DOHH2 (cell line): ENCODE measurements around the gene LRRC4C.

Experiments
- H3F3A ChIP-seq: fragments of 200-600 bp; sonication (generic), shearing (Covaris generic); 2 replicates; pipeline ENCODE4 v1.6.0; 2016; ENCODE audit warnings: antibody characterized with exemption, mild to moderate bottlenecking; ENCODE audit not compliant: control insufficient read depth, insufficient read depth
- H3K27ac ChIP-seq: fragments of 200-600 bp; sonication (generic); 2 replicates; pipeline ENCODE4 v1.5.1; 2014; ENCODE audit warnings: low read depth, mild to moderate bottlenecking, low read length, moderate library complexity
- H3K27me3 ChIP-seq: fragments of 200-600 bp; sonication (generic); 2 replicates; pipeline ENCODE4 v1.6.1; 2014; ENCODE audit warnings: mild to moderate bottlenecking, low read length, mixed read lengths; ENCODE audit not compliant: control insufficient read depth
- H3K36me3 ChIP-seq: fragments of 200-600 bp; sonication (generic); 2 replicates; pipeline ENCODE4 v1.6.1; 2014; ENCODE audit warnings: mild to moderate bottlenecking, low read length, moderate library complexity, mixed read lengths; ENCODE audit not compliant: control insufficient read depth
- H3K4me1 ChIP-seq: fragments of 200-600 bp; sonication (generic); 2 replicates; pipeline ENCODE4 v1.6.1; 2014; ENCODE audit warnings: mild to moderate bottlenecking, low read length, mixed read lengths; ENCODE audit not compliant: control insufficient read depth
- H3K4me2 ChIP-seq: fragments of 200-600 bp; sonication (generic); 2 replicates; pipeline ENCODE4 v1.6.0; 2014; ENCODE audit warnings: mild to moderate bottlenecking, low read length, moderate library complexity
- H3K4me3 ChIP-seq: fragments of 200-600 bp; sonication (generic); 2 replicates; pipeline ENCODE4 v1.5.1; 2014; ENCODE audit warnings: mild to moderate bottlenecking, low read length, mixed read lengths
- H3K79me2 ChIP-seq: fragments of 200-600 bp; sonication (generic); 2 replicates; pipeline ENCODE4 v1.6.1; 2014; ENCODE audit warnings: mild to moderate bottlenecking, low read length, mixed read lengths; ENCODE audit not compliant: control insufficient read depth
- H3K9me2 ChIP-seq: fragments of 200-600 bp; sonication (generic); replicated peaks from 2 replicates; pipeline ENCODE4 v1.6.1; 2014; ENCODE audit warnings: mild to moderate bottlenecking, low read length, mixed read lengths; ENCODE audit not compliant: control insufficient read depth
- H3K9me3 ChIP-seq: fragments of 200-600 bp; sonication (generic); 2 replicates; pipeline ENCODE4 v1.6.1; 2014; ENCODE audit warnings: antibody characterized with exemption, low read length, mixed read lengths; ENCODE audit not compliant: control insufficient read depth, insufficient read depth
- H4K20me1 ChIP-seq: fragments of 200-600 bp; sonication (generic); 2 replicates; pipeline ENCODE4 v1.6.0; 2014; ENCODE audit warnings: low read depth, mild to moderate bottlenecking, antibody characterized with exemption, low read length, moderate library complexity; ENCODE audit not compliant: control insufficient read depth, insufficient read depth
- CTCF ChIP-seq: fragments of 200-600 bp; sonication (generic); IDR thresholded peaks from one replicate; pipeline ENCODE4 v1.5.1; 2014; ENCODE audit warnings: antibody characterized with exemption, mild to moderate bottlenecking, low read depth, low read length; ENCODE audit not compliant: poor library complexity, severe bottlenecking
- EZH2phosphoT487 ChIP-seq: fragments of 200-600 bp; sonication (generic); IDR thresholded peaks from 2 replicates; pipeline ENCODE4 v1.6.1; 2017; ENCODE audit warnings: borderline replicate concordance, mild to moderate bottlenecking, antibody characterized with exemption, low read length, moderate library complexity, mixed read lengths

The LRRC4C gene

GRCh38 chr11:40491341-40491740 is 968.1 kb downstream of the LRRC4C start:
- Histone ChIP-seq H3K36me3 (no peaks in the 10 kb centered on the region), H3K27me3 (no peaks in the 10 kb centered on the region), H3K27ac (no peak overlapping the region), H3K9me3 (no peaks in the 10 kb centered on the region), H4K20me1 (no peaks in the 10 kb centered on the region), H3K4me1 (no peaks in the 10 kb centered on the region), H3K9me2 (no peaks in the 10 kb centered on the region), H3K4me3 (no peak overlapping the region), H3K79me2 (no peaks in the 10 kb centered on the region), H3K4me2 (no peak overlapping the region), H3F3A (no peaks in the 10 kb centered on the region)
- TF ChIP-seq EZH2phosphoT487: no peak
- no peak for TF ChIP-seq CTCF

GRCh38 chr11:40467771-40468170 is 991.7 kb downstream of the LRRC4C start:
- TF ChIP-seq EZH2phosphoT487 (no peak), CTCF (no peak)

GRCh38 chr11:40445391-40445790 is 1014.1 kb downstream of the LRRC4C start:
- TF ChIP-seq CTCF (no peak), EZH2phosphoT487 (no peak)
- Histone ChIP-seq H3K9me3 (no peaks in the 10 kb centered on the region; the same call in 1 of the 2 replicates), H3K4me1 (no peaks in the 10 kb centered on the region), H3K79me2 (no peaks in the 10 kb centered on the region), H3F3A (no peaks in the 10 kb centered on the region), H3K4me2 (no peak overlapping the region), H3K36me3 (no peaks in the 10 kb centered on the region), H3K9me2 (no peaks in the 10 kb centered on the region), H4K20me1 (no peaks in the 10 kb centered on the region), H3K4me3 (no peak overlapping the region), H3K27me3 (no peaks in the 10 kb centered on the region), H3K27ac (no peak overlapping the region)

More at GRCh38 chr11:40467771-40468170, 991.7 kb downstream of the LRRC4C start:
- H3K27ac ChIP-seq: no peak overlapping the region
- no peak overlapping the region for H3K4me2 ChIP-seq
- H3K9me3 ChIP-seq: no peaks in the 10 kb centered on the region
- H3K4me1 ChIP-seq: no peaks in the 10 kb centered on the region
- H3K9me2 ChIP-seq: no peaks in the 10 kb centered on the region
- no peak overlapping the region for H3K4me3 ChIP-seq
- H4K20me1 ChIP-seq: no peaks in the 10 kb centered on the region
- H3K27me3 ChIP-seq: no peaks in the 10 kb centered on the region
- H3F3A ChIP-seq: no peaks in the 10 kb centered on the region
- no peaks in the 10 kb centered on the region for H3K36me3 ChIP-seq
- no peaks in the 10 kb centered on the region for H3K79me2 ChIP-seq
